ENCODE data around the gene FMO3.

The FMO3 gene

GRCh38 chr1:171160639-171161354, 70.1 kb downstream of the FMO3 start:
- DNase-seq = no peak

GRCh38 chr1:171161431-171161830, 70.7 kb downstream of the FMO3 start:
- no peak for DNase-seq

- no peak for DNase-seq
Measured at GRCh38 chr1:171166361-171166760, 75.7 kb downstream of the FMO3 start.
